HG03565 (cell line): ENCODE data around the gene TMEM229A.
"Not testable (repeated sequence)": the region's sequence is repeated elsewhere in the genome, so short reads cannot be mapped to it uniquely, and the experiment has no call there.

Source experiments
- ATAC-seq: cut with Tn5 transposase; IDR thresholded peaks from one replicate; pipeline ENCODE4 v1.9.1; 2021; ENCODE audit warnings: mild to moderate bottlenecking, moderate library complexity; ENCODE audit not compliant: unreplicated experiment

TMEM229A gene

DNA sequence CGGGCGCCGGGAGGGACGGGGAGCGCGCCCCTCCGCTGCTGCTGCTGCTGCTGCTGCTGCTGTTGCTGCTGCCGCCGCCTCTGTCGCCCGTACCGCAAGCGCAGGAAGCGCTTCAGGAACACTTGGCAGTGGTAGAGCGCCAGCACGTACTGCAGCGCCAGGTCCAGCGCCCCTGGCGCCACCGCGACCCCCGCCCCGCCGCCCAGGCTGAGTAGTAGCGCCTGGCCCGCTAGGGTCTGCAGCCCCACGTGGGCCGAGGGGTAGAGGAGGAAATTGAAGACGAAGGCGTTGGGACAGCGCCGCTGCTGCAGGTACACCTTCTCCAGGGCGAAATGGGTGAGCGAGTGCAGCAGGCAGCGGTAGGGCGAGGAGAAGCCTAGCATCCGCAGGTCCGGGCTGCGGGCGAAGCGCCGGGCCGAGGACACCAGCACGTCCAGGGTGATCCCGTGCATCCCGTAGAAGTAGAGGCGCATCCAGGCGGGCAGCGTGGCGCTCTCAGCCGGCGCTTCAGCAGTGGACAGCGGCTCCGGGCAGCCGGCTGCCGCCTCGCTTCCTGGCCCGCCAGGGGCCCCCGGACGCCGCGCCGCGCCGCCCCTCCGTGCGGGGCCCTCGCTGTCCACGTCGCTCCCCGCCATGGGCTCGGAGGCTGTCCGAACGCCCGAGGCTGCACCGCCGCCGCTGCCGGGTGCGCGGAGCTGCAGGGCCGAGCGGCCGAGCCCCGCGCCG, at the start of gene TMEM229A:
TSS of gene TMEM229A (minus strand) at position 699 of the 726 bp plus-strand sequence. CDS start at position 635, 64 bp downstream.
- ATAC-seq, result peak; percentile 43

DNA sequence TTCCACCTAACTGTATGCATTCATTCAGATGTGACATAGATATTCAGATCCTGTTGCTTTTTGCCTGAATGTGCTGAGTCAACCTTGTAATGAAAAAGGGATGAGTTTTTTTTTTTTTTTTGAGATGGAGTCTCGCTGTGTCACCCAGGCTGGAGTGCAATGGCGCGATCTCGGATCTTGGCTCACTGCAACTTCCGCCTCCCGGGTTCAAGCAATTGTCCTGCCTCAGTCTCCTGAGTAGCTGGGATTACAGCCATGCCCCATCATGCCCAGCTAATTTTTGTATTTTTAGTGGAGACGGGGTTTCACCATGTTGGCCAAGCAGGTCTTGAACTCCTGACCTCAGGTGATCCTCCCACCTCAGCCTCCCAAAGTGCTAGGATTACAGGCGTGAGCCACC, 49.4 kb upstream of the TMEM229A start:
- not testable (repeated sequence) for ATAC-seq

DNA sequence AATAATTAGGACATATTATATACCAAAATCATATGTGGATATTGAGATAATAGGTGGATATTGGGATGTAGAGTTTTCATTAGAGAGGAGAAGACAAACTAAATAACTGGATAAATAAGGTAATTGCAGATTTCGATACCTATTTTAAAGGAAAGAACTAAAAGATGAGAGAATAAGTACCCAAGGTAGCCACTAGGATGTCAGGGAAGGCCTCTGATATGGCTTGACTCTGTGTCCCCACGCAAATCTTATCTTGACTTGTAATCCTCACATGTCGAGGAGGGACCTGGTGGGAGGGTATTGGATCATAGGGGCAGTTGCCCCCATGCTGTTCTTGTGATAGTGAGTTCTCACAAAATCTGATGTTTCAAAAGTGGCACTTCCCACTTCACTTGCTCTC, 44.7 kb upstream of the TMEM229A start:
- no peak for ATAC-seq

DNA sequence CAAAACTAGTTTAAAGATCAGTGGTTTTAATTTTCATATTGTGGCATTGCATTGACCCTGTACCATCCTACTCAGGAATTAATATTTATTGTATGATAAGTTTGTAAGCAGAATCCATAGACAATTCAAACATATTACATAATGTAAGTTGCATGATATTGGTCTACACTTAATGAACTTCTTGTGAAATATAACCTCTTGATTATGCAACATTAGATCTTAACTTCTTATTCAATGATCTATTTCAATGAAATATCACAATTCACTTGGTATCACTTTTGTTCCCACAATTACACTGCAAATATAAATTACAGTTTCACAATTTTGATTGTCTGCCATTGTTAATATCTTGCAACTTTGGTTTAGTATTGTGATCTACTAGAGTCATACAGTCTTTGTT, 44.0 kb upstream of the TMEM229A start:
- no peak for ATAC-seq

DNA sequence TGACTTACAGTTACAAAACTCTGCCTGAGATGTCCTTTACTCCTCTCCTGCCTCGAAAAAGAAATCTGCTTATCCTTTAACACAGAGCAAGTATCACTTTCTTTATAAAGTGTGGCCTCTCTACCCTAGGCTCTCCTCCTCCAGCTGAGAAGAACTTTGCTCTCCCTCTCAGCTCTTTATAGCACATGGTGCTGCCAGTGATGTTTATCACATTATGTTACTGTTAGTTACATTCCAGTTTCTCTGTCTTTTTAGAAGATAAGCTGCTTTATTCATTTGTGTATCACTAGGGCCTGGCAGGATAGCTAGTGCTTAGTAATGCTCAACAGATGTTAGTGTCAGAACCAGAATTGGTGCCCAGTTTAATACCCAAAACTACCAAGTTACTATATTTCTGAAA, 41.1 kb upstream of the TMEM229A start:
- no peak for ATAC-seq

DNA sequence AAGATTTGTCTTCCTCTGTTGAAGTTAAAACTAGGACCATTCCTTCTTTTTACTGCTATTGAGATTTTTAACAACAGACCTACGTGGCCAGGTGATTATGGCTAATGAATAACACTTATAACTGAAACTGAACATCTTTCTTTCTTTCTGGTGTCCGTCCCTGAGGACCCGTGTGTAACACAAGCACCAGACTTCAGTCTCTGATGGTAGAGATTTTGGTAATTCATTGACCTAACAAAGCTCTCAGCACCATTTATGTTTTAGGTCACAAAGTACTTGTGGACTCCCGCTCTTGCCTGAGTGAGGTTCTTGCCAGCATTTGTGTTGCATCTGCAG, 40.4 kb upstream of the TMEM229A start:
- ATAC-seq, result no peak

DNA sequence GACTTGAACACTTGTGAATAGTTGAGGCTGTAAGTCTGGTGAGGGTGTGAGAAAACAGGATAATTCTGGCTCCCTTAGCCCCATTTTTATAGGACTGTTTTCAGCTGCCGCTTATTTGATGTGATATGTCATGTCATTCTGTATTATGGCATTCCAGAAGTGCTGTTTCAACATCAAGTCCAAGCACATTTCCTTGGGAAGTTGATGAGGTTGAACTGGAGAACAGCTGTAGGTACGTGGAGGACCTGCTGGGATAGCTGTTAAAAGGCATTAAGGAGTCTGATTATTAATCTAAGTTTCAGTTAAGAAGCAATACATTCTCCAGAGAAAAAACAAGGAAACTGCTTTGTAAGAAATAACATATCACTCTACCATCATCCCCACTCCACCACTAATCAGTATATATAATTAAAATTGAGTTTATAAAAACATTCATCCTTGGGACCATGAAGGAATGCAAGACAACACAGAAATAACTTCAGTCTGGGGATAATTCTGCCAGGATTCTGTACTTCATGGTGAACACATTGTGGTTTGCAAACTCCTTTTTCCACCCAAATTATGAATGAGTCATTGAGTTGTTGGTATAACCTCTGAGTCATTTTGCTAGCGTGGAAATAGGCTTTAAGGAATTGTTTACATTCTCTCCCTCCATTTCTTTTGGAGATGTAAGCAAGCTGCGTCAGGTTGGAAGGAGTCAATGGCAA, 39.9 kb upstream of the TMEM229A start:
- no peak for ATAC-seq

DNA sequence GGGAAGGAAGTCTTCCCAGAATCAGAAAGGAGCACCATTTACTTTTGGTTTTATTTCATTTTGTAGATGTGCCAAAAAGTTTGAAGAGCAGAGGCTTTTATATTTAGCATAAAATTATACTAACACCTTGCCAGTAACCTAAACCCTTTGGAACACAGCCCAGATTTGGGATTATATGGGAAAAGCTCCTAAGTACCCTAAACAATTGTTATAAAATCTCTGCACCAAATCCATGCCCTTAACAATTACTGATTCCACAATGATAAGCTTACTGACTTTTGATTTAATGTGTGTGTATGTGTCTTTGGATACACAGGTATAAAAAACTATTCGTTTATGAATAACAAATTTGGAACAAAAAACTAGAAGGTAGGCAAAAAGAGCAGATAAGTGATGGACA, 39.0 kb upstream of the TMEM229A start:
- no peak for ATAC-seq

DNA sequence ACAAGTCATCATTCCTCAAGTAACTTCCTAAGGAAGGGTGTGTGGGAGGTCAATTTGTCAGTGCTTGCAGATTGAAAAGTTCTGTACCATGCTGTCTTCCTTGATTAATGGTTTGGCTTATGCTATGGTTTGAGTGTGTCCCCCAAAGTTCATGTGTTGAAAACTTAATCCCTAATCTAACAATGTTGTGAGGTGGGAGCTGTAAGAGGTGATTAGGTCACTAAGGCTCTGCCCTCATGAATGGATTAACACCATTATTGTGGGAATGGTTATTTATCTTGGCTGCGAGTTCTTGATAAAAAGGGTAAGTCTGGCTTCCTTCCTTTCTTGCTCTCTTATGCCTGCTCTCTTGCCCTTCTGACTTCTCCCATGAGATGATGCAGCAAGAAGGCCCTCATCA, 29.3 kb upstream of the TMEM229A start:
- no peak for ATAC-seq

DNA sequence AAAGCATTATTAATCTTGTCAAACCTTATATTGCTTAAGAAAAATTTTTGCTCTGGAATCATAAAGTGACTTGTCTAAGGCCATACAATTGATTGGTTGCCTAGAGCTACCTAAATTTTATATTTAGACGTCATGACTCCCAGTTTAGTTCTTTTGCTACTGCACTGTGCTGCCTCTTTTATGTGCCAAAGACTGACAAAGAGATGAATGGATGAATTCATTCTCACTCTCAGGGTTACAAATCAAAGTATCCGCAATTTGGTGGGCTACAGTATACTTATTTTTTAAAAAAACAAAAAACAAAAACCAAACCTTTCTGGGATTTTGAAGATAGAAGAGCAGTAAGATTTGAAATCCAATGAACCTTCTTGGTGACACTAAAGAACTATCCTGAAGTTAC, 27.7 kb upstream of the TMEM229A start:
- no peak for ATAC-seq

DNA sequence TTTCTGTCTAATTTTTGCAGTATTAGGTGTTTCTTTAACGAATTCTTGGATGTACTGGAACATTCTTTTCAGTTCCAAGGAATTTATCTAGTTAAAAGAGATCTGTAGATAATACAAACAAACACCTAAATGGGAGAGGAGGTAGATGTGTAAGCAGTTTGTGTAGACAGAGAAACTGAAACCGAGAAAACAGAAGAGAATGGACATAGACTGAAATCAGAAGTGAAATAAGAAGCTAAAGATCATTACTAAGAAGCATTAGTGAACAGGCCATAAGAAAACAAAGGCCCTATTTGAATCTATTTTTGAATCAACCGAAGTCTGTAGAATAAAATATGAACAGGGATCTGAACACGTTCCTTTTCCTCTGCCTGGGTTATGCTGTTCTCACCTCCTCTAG, 26.5 kb upstream of the TMEM229A start:
- ATAC-seq, result peak; percentile 100

DNA sequence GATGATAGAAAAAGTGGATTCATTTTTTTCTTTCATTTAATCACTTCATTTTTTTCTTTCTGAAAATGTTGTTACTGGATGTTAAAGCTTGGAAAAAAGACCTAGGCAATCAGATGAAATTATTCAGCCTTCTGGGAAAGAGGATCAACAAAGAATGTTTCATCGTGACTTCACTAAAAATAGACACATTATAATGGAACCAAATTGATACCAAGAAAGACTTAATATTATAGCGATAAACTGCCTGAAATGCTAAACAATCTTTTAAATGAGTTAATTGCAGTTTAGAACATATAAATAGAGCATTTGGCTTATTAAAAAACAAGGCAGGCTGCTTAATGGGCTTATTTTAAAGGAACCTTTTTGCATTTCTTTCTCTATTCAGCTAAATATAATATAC, 25.6 kb upstream of the TMEM229A start:
- no peak for ATAC-seq

DNA sequence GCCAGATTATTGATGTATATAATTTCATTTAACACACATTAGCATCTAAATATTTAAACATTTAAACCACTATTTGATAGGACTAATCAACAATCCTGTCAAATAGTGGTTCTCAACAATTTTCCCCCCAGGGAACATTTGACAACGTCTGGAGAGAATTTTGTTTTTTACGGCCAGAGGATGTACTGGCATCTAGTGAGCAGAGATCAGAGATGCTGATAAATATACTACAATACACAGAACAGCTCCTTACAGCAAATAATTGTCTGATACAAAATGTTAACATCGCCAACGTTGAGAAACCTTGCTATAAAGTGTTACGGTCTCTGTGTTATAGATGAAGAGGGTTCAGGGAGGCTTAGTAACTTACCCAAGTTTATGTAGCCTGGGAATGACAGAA, 25.0 kb upstream of the TMEM229A start:
- ATAC-seq, result no peak

DNA sequence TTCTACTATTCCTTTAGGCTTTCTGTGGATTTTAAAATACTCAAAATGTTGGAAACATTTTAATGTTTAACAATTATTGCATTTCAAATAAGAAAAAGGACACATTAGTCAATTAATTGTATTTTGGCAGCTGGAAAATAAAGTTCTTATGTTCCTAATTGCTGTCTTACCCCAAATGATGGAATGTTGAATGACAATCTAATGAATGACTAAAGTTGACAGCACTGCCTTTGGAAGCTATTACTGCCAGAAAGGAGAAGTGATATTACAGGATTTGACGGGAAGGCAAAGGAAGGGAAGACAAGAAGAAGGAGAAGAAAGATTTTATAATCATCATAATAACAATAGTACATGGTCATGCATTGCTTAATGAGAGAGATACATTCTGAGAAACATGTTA, 23.4 kb upstream of the TMEM229A start:
- no peak for ATAC-seq

DNA sequence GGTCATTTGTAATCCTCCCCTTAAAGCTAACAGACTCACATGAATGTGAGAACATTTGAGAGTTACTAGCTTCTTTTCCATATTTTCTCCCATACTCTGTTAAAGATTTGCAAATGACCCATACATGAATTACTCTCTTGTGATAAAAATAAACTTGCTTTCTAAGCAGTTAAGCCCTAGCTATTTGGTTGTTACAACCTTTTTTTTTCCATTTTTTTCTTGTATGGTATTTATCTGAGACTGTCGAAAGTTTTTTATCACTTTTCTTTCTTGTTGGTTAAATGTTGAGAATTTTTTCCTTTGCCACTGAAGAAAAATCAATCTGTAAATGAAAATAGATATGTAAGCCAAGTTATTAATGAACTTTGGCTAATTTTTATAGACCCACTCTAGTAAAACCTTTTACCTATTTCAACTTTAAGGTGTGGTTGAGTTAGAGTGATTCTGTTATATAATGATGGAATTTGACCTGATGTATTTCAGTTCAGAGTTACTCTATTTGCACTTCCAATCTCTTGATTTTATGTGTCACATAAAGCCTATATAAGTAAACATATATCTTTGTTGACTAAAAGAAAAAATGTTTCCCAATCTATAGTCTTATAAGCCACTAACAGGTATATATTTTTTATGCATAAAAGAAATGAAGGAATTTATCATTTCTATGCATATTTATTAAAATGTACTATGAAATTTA, 19.0 kb upstream of the TMEM229A start:
- no peak for ATAC-seq

DNA sequence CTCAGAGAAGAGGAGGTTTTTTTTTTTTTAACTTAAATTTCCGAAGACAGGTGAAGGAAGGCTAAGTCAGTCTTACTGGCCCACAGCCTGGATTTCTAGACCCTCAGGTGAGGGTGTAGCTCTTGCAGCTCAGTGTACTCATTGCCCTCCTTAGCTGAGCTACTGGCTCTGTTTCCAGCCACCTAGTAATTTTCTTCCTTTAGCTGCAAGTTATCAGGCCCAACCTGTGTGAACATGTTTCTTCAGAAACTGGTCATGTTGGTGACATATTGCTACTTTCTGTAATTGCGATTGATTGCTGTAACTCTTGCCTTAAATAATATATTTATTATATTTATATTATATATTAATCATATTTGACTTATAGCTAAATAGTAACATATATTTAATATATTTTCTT, 10.0 kb upstream of the TMEM229A start:
- no peak for ATAC-seq

DNA sequence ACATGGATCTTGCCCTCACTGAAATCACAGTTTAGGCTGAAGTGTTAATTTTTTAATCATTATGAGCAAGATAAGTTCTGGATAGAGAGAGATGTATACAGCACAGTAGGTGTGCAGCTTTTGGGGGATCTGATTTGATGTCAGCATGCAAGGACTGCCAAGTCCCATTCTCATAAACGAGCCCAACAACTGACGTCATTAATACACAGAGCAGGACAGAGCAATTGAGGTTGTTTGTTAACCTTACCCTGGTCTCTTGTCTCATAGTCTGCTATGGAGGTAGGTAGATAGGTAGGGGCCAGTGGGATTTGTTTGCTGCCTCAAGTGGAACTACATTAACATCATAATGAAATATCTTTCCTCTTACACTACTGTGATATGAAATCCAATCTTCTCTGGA, 8.6 kb upstream of the TMEM229A start:
- ATAC-seq, result no peak

DNA sequence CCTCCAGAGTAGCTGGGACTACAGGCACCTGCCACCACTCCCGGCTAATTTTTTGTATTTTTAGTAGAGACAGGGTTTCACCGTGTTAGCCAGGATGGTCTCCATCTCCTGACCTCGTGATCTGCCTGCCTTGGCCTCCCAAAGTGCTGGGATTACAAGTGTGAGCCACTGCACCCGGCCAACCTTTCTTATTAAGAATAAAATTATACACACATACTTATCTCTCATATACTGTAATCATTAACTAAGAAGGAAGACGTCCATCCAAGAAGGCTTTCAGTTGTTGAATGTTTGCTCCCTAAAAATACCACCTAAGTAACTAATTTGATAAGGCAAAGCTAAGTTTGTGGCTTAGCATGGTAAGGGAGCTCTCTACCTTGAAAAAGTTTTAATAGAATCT, 5.0 kb upstream of the TMEM229A start:
- not testable (repeated sequence) for ATAC-seq

DNA sequence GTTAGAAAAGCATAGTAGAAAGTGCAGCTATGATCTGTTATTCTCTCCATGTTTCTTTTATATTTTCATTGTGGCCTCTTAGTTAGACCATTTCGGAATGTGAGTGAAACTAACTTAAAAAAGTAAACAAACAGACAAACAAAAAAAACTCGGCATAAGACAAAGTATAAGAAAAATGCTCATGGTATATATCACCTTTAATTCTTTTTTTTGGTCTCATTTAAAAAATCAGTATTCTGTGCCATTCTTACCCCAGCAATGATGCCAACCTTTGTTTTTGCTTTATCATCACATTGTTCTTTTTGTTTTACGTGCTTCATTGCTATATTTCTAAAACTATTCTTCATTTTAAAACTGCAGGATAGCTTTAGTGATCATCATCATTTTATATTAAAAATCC, 2.8 kb upstream of the TMEM229A start:
- no peak for ATAC-seq

DNA sequence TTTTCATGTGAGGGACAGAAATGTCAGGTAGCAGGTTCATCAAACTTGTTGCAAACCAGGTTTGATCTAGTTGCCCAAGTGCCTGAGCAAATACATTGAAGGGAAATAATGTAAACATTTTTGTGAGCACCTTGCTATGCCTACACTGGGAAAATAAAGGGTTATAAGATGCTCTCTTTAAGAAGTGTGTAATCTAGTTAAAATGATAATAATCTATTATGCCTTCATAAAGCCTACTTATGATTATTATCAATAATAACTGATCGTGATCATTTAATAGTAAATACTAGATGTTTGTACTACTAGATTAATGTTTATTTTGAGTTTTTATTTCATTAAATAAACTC, 1.9 kb upstream of the TMEM229A start:
- no peak for ATAC-seq

DNA sequence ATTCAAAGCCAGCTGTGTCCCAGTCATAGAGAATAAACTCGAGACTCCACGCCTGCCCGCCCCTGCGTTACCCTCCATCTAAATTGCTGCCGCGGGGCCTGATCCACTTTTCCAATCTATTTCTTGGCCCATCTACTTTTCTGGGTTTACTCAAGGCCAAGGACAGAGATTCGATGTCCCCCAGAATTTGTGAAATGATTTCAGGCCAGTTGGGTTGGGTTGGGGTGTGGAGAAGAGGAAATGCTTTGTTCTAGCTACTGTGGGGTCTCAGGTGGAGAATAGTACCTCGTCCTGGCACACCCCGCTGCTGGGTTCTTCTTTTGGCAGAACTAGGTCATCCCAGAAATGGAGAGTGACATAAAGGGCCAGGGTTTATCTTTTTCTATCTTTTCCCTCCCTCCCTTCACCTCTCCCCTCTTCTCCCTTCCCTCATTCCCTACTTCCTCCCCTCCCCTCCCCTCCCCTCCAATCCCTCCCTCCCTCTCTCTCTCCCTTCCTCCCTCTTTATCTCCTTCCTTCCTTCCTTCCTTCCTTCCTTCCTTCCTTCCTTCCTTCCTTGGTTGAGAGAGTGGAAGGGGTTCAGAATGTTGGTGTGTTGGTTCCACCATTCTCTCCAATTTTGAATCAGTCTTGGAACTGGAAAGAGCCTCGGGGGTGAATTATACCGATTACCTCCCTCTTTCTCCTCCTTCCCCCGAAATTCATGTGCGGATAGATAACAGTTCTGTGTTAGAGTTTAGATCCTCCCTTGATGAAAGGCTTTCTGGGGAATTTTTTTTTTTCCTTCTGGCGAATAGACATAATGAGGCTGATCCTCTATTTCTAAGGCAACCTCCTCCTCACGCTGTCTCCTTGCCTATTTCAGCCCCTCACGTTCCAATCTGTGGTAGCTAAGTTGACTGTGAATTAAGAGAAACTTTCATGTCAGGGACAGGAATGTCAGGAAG, 1.2 kb upstream of the TMEM229A start:
- ATAC-seq, result no peak
